CMK (cell line): Measurements from ENCODE around the gene ST8SIA2.

Experiments
- DNase-seq: peaks from one replicate; pipeline ENCODE4 v3.0.0-alpha.2; 2010; ENCODE audit warnings: low read depth

Gene ST8SIA2

DNA sequence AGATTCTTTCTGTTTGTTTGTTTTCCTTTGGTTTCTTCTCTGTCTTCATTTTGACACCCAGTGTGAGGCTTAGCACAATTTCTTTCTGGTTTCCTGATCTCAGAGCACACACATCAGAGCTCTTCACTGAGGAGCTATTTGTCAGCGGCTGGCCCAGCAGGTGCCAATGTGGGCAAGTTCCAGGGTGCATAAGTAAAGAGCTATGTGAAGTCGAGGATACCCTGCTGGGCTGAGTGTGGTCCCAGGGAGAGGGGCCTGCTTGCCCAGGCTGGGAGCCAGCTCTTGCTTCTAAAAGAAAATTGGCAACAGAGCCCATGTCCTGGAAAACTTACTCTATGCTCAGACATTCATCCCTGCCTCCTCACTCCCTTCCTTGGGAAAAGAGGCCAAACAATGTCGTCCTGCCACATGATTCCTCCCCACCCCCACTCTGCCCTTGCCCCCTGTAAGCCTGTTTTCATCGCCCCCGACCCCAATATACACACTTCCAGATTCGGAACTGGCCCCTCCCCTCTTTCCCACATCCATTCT lies 101.2 kb downstream of the ST8SIA2 start:
- no peak for DNase-seq

DNA sequence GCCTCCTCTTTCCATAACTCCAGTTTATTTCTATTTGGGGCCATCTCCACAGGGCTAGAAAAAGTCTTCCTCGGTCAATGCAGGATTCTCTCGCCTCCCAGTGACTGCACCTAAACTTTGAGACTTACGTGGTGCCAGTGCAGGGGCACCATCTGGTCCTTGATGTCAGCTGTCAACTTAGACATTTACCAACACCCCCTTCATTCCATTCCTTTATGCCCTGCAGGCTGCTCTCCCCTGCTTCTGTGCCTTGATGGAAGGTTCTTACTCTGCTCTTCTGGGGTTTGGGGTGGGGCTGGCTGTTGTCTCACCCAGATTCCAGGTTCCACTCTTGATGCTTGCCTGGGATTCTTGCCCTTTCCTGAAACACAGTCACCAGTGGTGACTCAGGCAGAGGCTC lies 101.8 kb downstream of the ST8SIA2 start:
- no peak for DNase-seq

DNA sequence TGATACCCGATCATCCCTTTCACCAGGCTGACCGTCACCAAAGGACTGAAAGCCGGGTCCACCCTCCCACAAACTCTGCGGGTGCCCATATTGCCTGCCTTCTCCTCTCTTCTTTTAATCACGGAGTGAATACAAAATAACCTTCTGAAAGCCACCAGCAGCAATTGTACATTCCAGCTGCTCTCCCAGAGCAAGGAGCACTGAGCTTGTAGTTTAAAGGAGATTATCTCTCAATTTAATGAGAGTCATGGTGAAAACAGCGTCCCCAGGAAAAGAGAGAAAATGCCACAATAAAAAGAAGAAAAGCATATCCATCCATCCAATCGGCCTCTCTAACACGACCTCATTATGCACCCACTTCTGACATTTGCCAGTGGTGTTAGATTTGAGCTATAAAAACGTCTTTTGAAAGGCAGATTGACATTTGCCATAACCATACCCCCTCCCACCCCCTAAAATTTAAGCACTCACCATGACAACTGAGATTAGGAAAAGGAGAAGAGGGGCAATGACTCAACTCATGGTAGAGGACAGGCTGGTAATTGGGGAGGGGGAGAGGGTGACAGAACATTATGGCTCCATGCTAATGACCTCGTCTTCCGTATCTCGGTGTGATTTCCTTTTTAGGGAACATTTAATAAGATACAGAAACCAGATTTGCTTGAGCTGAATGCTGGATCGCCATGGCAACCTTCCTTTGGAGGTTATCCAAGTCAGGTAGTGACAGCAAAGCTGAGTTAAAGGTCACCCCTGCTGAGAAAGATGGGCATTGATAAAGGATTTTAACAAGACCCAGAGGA lies 106.2 kb downstream of the ST8SIA2 start:
- no peak for DNase-seq

DNA sequence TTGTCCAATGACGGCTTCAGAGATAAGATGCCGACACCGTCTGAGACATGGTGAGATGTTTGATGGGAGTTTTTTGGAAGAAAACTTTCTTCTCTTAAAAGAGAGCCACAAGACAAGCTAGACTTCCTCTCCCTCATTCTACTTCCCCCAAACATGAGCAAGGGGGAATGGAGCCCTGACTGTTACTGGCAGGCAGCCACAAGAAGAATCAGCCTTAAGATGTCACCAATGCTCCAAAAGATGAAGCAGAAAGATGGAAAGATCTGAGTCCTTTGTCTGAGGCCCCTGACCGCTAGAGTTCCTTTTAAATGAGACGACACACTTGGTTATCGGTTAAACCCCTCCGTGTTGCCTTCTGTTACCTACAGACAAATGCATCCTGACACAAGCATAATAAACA lies 108.7 kb downstream of the ST8SIA2 start:
- no peak for DNase-seq

DNA sequence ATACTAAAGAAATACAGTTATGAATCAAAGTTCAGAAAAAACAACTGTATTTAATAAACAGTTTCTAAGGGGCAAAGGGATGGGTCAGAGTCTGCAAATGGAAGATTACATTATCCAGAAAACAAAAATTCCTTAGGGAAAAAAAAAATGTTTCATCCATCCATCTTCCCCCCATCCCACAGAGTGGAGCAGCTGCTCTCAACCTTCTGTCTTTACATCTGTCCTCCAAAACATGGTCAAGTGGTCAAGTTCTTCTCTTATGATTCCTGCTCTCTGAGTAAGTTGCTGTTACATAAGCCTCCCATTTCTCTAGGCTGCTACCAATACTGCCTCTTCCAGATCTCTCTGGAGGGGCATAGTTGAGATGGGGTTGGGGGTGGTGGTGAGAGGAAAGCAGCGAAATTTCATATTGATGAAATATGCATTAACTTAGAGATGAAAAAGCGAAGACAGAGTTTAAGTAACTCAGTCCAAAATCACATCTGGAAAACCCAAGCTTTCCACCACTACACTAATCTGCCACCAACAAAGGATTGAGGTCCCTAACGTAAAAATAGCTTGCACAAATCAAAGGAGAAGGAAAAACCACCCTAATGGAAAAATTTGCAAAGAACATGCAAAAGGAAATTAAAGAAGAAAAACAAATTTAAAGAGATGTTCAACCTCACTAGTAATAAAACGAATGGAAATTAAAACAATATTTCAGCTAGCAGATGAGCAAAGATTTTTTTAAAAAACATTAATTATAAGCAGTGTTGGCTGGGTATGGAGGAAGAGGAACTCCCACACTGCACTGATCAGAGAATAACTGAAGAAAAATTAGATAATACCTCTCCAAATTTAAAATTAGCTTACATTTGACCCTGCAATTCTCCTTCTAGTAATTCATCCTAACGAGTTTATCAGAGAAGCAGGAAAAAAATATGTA lies 109.5 kb downstream of the ST8SIA2 start:
- no peak for DNase-seq

DNA sequence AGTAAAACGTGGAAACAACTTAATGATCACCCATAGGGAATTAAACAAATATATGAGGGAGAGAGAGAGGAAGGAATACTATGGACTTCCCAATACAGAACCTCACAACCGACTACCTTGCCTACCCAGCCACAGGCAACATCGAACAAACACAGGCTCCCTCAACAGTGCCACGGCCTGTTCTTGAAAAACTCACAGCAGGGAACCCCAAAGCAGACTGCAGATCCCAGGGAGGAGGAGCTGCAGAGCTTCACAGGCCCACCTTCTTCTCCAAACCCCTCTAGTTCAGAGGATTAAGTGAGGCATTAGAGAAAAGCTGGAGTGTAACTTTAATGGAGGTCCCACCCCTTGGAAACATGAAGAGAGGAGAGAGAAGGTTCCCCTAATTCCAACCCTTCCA lies 110.2 kb downstream of the ST8SIA2 start:
- DNase-seq: no peak

DNA sequence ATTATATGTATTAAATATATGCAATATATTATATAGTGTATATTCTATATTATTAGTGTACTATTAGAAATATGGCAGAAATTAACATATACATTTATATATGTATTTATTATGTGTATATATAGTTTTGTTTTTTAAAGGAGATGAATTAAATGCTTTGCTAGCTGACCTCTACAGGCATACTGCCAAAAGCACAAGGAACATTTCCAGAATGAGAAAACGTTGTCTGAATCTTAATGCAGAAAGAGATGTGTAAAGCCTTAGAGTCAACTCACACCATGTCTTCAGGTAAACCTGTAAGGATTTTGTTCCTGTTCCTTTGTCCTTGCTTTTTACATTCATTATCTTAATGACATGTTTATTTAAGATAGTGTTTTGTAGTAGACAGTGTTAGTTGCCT lies 111.9 kb downstream of the ST8SIA2 start:
- no peak for DNase-seq

DNA sequence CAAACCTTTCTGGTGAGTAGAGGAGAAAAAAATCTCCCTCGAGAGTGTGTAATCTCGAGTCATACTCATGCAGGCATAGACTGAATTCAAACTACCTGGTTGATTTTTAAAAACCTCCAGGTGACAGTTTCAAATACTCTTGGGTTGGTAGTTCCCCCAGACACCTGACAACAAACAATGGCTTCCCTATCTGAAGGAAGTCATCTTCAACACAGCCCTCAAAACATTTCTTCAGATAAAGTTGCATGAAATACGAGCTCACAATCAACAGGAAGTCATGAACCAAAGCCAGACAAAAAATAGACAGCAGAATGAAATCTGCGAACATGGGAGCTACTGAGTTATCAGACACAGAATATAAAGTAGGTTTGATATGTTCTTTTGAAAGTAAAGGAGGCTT lies 112.8 kb downstream of the ST8SIA2 start:
- no peak for DNase-seq

DNA sequence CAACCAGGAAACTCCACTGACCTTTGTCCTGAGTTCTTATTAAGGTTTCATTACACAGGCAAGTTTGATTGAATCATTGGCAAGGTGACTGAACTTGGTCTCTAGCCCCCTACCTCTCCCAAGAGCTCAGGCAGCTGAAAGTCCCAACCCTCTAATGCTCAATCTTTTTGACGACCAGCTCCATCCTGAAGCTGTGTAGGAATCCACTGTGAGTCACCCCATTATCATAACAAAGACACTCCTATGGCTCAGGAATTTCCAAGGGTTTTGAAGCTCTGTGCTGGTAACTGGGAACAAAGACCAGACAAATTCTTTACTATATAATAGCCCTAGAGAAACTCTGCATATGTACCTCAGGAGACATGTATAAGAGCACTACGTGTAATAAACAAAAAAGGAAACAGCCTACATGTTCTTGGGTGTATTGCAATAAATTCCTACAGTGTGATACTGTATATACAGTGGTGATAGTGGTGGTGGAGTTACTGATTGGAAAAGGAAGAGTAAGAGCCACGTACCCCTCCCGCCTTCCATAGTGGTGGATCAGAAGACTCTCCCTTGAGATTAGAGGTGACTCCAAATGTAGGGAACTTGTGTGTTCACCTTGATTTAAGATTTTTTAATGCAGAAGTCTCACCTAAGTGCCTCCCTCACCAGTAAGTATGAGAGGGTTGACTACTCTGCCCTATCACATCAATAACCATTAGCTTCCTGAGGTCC lies 116.6 kb downstream of the ST8SIA2 start:
- DNase-seq: no peak
